T-helper 1 cell treated with Interleukin-12 subunit alpha and Interleukin-12 subunit beta and Interleukin-4 antibody, amounts not matched to agents 30 ng/mL and 1 ng/mL, for 36 hours (primary cell): ENCODE measurements around the gene CFAP206. TPM values are rescaled to one million over a fixed set of nuclear protein-coding genes. Genes with fewer than 3 reads are reported as not detected.
"Not testable (repeated sequence)": the region's sequence is repeated elsewhere in the genome, so short reads cannot be mapped to it uniquely, and the experiment has no call there.

Experiments used
- intact Hi-C: fragments of 100-400 bp; cut with micrococcal nuclease; formaldehyde crosslinking; loops from one replicate; pipeline ENCODE4 v1.15.1; 2024
- total RNA-seq: library from RNA; stranded (reverse); gene quantifications from 2 replicates; pipeline ENCODE4 v1.2.3, GENCODE V29; 2022

CFAP206 gene
- total RNA-seq, 1 donor from 2014 or later = not detected

DNA sequence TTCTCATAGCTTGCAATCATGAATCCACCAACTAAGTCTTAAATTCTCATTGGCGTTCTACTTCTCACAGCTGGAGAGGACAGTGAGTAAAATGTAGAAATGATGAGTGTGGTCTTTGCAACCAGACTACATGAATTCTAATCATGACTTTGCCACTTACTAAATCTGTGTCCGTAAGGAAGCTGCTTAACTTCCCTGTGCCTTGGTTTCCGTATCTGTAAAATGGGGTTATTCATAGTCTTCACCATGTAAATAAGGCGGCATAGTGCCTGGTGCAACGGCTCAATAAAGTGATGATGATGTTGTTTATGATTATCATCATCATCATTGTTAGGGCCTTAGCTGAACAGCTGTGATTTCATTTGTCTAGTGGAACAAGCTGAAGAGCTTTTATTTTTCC lies 12.6 kb downstream of the CFAP206 start:
- intact Hi-C loops = no loop called here

DNA sequence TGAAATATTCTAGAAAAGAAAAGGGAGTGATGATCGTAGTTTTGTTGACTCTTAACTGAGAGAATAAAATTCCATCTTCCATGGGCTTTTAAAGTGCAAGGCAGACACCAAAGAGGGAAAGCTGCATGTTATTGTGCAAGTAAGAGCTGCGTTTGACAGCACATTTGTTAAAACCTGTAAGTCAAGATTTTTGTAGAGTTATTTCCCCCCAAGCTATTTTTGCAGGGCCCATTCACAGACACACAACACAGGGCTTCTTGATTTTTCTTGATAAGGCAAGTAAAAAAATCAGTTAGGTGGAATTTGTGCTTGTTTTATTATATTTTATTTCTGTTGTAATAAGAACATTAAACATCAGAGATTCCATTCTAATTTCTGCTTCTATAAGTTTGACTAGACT lies 13.8 kb downstream of the CFAP206 start:
- intact Hi-C loops = no loop called here

DNA sequence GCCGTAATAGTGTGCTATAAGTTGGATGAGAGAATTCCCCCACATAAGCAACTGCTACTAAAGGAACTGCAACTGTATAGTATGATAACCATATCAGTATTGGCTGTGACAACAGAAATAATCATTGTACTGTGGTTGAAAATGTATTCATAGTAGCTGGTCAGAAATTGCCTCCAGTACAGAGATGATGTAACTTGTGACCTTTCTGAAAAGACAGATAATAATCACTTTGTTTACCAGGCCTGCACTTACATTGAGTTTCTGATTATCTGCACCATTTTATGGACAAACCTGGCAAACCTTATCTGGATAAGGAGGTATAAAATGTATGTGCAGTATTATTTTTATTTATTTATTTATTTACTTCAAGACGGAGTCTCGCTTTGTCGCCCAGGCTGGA lies 19.0 kb downstream of the CFAP206 start:
- intact Hi-C loops = no loop called here

DNA sequence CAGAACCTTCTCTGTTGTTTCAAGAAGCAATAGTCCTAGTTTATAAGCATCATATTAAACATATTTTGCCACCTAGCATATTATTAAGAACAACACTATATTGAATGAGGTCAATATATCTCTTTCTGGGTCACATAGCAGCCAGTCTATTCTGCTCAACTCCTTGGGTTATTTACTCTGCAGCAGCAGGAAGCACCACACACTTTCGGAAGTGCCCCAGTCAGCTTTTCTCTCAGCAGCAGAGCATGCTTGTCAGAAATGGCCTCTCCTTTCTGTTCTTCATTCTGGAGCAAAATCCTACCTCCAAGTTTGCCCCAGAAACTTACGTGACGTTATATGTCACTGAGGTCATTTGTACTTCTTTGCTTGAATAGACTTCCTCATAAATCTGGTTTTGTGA lies 22.7 kb downstream of the CFAP206 start:
- intact Hi-C loops = no loop called here

GRCh38 chr6:87431263-87431662 lies 23.5 kb downstream of the CFAP206 start:
- intact Hi-C loops = no loop called here

GRCh38 chr6:87436435-87436834 lies 28.7 kb downstream of the CFAP206 start:
- intact Hi-C loops = loop anchor here (1.0 kb wide), 4 partner anchors 28 to 114 kb away; partner anchors contain the start of gene SMIM8

DNA sequence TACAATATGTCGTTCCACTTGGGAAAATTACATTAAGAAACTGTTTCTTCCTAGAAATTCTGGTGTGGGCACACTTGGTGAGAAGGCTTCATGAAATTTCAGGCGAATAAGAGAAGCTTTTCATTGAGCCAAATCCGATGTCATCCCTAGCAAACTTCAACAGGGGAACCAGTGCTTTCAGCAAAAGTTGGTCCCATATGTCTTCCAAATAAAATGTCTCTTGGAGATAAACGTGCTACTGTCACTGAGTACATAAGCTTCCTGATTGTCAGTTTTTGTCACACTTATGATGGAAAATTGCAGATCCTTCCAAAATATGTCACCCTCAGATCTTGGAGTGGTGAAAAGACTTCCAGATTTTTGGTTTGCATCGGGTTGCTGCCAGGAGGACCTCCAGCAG lies 33.9 kb downstream of the CFAP206 start:
- intact Hi-C loops = no loop called here

DNA sequence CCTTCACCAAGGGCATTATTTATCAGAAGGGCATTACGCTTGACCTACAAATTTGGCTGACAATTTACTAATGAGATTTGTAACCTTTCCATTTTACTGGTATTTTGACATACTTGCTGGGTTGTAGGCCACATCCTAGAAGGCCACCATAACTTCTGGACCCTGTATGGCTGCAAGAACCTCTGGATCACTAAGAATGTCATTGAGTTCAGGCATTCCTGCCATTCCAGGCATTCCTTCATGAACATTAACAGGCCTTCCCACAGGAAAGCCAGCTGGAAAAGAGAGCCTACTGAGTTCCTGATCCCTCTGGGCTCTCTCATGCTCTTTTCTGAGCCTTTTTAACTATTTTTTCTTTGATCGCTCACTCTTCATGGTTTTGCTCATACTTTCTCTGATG lies 36.6 kb downstream of the CFAP206 start:
- intact Hi-C loops = no loop called here

- intact Hi-C loops = no loop called here
These were observed 57.3 kb downstream of the CFAP206 start for GRCh38 chr6:87465051-87465450.

DNA sequence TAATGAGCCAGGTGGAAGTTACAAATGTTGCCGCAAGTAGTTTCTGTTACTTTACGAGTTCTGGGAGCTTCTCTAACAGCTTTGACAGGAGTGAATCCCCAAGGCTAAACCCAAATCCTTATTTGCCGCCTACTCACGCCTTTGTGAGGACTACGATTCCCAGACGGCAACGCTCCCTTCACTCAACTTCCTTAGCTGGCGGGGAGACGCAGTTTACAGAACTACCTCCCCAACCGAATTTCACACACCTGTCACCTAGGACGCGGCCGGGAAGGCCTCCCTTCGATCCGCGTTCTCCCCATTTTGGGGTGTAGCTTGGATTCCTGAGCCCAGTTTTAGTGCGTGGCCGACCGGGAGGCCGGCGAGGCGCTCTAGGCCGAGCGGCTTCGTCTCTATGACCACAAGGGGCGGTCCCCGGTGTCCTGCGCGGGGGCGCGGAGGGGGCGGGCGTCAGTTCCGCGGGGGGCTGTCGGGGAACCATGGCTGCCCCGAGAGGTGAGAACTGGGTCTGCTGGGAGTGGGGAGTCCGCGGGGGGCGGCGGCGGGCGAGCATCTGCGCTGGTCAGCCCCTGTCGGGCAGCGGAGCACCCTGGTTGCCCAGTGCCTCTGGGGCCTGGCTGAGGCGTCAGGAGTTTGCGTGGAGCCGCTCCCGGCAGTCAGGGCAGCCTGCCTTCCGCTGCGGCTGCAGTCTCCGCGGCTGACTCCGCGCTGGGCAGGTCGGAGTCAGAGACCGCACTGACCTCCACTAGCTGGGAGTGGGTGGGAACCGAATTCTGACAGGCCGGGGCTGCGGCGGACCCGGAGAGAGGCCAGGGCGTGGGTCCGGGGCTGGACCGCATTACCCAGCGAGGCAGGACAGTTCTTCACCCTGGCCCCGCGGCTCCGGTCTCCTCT lies 65.0 kb downstream of the CFAP206 start, which contains the start of gene SLC35A1:
Gene SLC35A1 (plus strand): TSS at position 450 of the 894 bp plus-strand sequence. CDS start 30 bp downstream, at position 480.
- intact Hi-C loops = loop anchor here (1.0 to 5.0 kb wide), 14 partner anchors 36 to 1795 kb away; partner anchors contain the start of genes AKIRIN2, ORC3, PNRC1 and RNGTT

DNA sequence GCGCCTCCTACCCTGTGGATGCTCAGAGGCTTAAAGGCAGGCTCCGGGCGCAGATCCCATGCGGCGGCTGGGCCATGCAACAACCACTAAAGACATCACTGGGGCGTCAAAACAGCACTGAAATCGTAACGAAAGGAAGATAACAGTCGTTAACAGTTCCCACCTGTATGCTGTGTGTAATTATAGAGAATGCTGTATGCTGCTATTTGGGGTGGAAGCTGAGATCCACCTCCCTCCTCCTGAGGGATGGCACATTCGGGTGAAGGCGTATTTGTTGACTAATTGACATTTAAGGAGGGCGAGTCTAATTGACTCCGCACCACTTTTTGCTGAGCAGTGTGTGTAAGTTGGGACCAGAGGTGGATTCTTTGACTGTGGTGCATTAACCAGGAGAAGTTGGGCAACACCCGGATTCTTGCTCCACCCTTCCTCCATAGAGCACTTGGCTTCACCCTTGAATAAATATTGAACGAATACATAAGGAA lies 65.7 kb downstream of the CFAP206 start:
- intact Hi-C loops = loop anchor here (1.0 to 5.0 kb wide), 9 partner anchors 37 to 1796 kb away; partner anchors contain the start of genes PNRC1 and RNGTT

GRCh38 chr6:87481931-87482330 lies 74.2 kb downstream of the CFAP206 start:
- intact Hi-C loops = no loop called here

DNA sequence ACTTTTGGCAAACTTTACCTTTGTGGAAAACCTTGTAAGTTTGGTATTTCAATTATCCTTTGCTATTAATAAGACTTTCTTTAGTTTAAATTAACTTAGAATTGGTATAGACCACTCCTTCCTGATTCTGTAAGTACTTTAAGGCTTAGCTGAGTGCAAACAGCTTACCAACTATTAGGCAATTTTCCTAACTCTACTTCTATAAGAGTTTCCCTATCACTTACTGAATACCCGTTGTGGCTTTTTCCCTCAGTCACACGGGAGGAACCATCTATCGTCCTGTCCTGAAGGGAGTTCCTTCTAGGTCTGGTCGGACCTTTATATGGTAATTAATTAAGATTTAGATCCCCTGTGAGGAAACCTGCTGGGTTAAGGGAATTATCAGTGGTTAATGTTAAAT lies 74.6 kb downstream of the CFAP206 start:
- intact Hi-C loops = no loop called here

- intact Hi-C loops = no loop called here
These were observed 76.2 kb downstream of the CFAP206 start for GRCh38 chr6:87483929-87484328.

- intact Hi-C loops = no loop called here
These were observed 76.7 kb downstream of the CFAP206 start for GRCh38 chr6:87484491-87484890.

- intact Hi-C loops = no loop called here
These were observed 79.8 kb downstream of the CFAP206 start for GRCh38 chr6:87487555-87487954.

DNA sequence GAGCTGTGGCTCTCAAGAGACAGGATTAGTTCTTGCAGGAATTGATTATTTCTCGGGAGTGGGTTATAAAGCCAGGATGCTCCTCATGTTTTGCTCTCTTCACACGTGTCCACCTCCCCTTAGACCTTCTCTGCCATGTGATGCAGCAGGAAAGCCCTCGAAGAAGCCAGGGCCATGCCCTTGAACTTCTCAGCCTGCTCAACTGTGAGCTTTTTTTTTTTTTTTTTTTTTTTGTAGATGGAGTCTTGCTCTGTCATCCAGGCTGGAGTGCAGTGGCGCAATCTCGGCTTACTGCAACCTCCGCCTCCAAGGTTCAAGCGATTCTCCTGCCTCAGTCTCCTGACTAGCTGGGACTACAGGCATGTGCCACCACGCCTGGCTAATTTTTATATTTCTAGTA lies 81.6 kb downstream of the CFAP206 start:
- intact Hi-C loops = not testable (repeated sequence)

DNA sequence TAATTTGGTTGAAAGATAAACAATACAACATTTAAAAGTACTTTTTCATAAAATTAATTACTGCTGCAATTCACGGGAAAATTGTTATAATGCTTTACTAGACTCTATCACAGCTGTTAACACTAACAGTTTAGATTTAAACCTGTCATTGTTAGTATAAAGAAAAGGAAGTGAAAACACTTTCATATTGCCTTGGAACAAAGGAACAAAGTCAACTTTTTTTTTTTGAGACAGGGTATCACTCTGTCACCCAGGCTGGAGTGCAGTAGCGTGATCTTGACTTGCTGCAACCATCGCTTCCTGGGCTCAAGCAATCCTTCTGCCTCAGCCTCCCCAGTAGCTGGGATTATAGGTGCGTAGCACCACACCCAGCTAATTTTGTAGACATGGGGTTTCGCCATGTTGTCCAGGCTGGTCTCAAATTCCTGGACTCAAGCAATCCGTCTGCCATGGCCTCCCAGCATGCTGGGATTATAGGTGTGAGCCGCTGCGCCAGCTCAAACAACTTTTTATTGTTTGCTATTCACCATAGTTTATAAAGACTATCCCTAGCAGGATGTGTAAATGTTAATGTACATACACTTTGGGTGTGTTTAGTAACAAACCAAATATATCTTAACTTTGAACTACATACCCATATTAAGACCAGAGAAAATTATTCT lies 87.1 kb downstream of the CFAP206 start:
- intact Hi-C loops = no loop called here

DNA sequence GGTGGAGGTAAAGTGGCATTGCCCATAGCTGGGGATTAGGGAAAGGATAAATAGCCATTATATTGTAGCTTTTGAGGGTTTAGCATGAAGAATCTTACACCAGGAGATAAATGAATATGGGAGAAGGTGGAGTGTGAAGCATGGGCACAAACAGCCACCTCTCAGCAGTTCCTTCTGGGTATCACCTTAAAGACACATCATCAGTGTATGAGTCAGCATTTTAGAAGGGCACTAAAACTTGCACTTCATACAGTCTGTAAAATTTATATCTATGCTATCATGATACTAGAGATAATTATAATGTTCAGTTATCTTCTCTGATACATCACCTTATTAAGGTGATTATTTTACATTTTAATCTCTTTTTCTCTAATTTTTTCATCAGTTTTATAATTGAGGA lies 90.3 kb downstream of the CFAP206 start:
- intact Hi-C loops = no loop called here

DNA sequence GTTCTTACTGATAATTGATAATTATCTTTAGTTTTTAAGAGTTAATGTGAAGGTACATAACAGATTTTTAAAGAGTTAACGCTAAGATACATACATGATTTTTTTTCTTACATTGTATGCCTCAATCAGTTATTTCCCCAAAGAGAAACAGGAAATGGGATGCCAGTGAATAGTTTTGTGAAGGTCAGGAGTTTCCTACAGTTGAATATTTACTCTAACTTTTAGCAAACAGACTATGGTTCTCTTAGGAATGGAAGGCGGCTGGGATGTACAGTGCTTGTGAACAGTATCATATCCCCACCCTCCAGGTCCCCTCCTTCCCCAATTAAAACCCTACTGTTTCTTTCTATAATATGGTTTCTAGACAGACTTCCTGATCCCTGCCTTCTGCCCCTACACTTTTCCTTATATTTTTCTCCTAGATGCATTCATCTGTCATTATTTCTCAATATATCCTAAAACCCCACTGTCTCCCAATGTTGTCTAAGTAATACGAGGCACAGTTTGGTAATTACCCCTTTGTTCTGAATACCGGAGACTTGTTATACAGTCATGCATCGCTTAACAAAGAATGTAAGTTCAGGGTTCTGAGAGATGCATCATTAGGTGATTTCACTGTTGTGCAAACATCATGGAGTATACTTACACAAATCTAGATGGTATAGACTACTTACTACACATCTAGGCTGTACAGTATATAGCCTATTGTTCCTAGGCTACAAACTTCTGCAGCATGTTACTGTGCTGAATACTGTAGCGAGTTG lies 94.2 kb downstream of the CFAP206 start:
- intact Hi-C loops = no loop called here

DNA sequence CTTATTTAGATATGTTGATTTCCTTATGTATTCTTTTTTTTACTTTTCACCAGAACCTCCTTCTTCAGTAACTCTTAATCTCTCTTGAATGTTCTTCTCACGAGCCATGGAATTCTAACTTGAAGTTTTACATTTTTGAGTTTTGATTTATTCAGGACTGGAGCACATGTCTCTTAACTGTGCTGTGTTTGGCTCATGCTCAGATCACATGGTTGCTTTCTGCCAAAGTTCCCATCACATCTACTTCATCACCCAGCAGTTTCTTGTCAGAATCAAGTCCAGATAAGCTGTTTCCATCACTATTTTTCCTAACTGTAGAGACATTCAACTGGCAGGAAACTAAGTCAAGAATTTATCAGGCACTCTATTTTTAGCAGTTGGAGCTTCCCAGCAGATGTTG lies 96.7 kb downstream of the CFAP206 start:
- intact Hi-C loops = no loop called here
